ENCODE measurements around the gene PHKA2. TPM values are rescaled to one million over a fixed set of nuclear protein-coding genes. Genes with fewer than 3 reads are reported as not detected.
A peak's percentile ranks its signal among the peaks of the same experiment; 100 is the strongest.

PHKA2 gene
- total RNA-seq, 2 experiments from 2014 or later = 19.3 to 21.3 TPM

DNA sequence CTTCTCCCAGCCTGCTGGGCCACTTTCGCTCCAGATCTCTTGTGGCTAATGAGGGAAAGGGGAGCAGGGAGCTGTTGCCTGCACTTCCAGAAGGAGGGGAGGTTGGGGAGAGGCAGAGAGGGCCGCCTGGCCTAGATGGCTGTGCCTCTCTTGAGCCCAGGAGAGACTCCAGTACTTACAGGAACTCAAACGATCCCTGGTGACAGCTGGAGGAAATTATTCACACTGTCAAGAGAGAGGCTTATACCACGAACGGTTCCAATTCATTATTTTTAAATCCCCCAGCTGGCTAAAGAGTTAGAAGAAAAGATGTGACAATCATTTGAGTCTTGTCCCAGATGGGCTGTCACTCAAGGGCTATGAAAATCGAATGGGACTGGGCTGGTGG lies 96.1 kb downstream of the PHKA2 start:
- Mint-ChIP-seq H3K4me1 (peaks cover 23% of the 10 kb centered on the region), H3K9me3 (no peaks in the 10 kb centered on the region), H3K27me3 (no peaks in the 10 kb centered on the region), H3K27ac (no peak overlapping the region), H3K36me3 (ENCODE audit: low read depth) (no peaks in the 10 kb centered on the region), H3K4me3 (no peak overlapping the region)
- POLR2A ChIA-PET = no interaction called here
- CTCF ChIA-PET = no interaction called here
- DNase-seq = no peak

DNA sequence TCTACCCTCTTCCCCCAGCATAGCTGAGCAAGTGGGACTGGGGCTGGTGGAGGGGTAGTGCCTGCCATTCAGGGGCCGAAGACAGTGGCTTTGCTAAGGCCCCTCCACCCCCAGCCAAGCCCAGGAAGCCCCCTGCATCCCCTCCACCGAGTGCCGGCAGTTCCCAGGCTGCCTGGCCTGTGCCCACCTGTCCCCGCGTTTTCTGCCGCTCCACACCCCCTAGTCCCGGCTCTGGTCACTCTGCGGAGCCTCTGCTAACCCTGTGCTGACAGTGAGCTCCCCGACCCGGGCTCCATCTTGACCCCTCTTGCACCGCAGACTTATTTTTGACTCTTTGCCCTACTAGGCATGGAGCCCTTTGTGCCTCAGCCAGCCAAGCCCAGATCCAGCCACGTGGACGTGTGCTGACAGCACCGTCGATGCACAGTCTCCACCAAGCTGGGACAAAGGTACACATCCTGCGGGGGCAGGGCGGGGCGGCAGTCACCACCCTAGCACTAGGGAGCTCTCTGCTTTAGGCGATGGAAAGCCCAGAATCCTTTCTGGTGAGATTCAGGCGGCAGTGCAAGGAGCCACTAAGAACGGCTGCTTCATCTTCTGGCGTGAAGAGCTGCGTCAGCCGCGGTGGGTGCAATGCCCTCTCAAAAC lies 96.6 kb downstream of the PHKA2 start:
- POLR2A ChIA-PET = no interaction called here
- DNase-seq = no peak
- peaks cover 23% of the 10 kb centered on the region for H3K4me1 Mint-ChIP-seq
- no peaks in the 10 kb centered on the region for H3K36me3 Mint-ChIP-seq (ENCODE audit: low read depth)
- H3K4me3 Mint-ChIP-seq = no peak overlapping the region
- H3K27me3 Mint-ChIP-seq = no peaks in the 10 kb centered on the region
- H3K27ac Mint-ChIP-seq = no peak overlapping the region
- CTCF ChIA-PET = interaction anchor here (0.7 kb wide), 1 partner anchor 54 kb away, joined by 3 read pairs; no protein-coding TSS in a partner anchor
- no peaks in the 10 kb centered on the region for H3K9me3 Mint-ChIP-seq

DNA sequence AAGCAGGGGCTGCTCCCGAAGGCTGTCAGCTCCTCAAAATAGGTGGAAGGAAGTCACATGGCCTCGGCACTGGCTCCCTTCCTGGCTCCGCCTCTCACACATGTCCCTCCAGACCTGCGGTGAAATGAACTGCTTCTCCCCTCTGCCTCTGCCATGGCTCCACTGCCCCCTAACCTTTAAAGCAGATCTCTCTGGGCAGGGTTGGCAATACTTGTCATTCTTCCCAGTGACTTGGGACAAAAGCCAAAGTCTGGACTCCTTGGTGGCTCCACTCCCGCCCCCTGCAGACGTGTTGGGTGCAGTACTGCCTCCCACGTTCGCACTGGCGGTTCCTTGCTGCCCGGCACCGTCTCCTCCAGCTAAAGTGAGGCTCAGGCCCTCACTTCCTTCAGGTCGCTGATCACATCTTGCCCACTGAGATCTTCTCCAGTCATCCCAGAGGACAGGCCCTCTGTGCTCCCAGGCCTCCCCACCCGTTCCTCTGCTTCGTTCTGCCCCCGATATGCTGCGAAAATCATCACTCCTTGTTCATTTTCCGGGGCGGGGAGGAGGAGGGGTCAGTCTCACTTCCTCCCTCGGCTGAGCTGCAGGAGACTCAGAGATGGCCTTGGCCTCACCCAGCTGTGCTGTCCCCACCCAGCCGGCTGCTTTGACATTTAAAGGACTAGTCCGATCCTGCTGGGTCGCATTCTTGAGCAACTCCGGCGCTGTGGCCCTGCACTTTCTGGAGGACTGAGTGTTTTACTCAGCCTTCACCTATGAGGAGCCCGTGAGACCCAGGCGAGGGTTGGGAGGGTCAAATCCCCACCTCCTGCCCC lies 97.4 kb downstream of the PHKA2 start:
- ChIA-PET POLR2A (no interaction called here), CTCF (interaction anchor here (0.7 kb wide), 1 partner anchor 55 kb away, joined by 3 read pairs; no protein-coding TSS in a partner anchor)
- no peaks in the 10 kb centered on the region for H3K27me3 Mint-ChIP-seq
- peak overlapping the region; percentile 74 for H3K4me3 Mint-ChIP-seq
- peaks cover 23% of the 10 kb centered on the region for H3K4me1 Mint-ChIP-seq
- H3K9me3 Mint-ChIP-seq = no peaks in the 10 kb centered on the region
- H3K36me3 Mint-ChIP-seq (ENCODE audit: low read depth) = no peaks in the 10 kb centered on the region
- DNase-seq = peak; percentile 50
- H3K27ac Mint-ChIP-seq = peak overlapping the region; percentile 52

DNA sequence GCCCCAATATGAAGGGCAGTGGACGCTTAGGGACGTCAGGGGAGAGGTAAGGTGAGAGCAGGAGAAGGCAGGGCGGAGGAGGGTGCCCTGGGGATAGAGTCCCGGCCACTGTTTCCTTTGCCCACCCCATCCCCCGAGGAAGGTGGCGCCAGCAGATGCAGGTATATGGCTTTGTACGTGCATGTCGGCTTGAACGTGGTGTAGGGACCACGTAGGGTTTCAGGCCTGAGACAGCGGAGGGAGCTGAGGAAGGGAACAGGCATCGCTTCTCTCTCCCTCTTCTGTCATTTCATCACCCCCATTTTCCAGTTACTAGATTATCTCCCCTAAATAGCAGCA lies 97.9 kb downstream of the PHKA2 start:
- Mint-ChIP-seq H3K4me1 (peaks cover 23% of the 10 kb centered on the region), H3K9me3 (no peaks in the 10 kb centered on the region), H3K4me3 (peak overlapping the region; percentile 74), H3K27ac (peak overlapping the region; percentile 52), H3K36me3 (ENCODE audit: low read depth) (no peaks in the 10 kb centered on the region), H3K27me3 (no peaks in the 10 kb centered on the region)
- no peak for DNase-seq
- CTCF ChIA-PET = no interaction called here
- POLR2A ChIA-PET = no interaction called here

DNA sequence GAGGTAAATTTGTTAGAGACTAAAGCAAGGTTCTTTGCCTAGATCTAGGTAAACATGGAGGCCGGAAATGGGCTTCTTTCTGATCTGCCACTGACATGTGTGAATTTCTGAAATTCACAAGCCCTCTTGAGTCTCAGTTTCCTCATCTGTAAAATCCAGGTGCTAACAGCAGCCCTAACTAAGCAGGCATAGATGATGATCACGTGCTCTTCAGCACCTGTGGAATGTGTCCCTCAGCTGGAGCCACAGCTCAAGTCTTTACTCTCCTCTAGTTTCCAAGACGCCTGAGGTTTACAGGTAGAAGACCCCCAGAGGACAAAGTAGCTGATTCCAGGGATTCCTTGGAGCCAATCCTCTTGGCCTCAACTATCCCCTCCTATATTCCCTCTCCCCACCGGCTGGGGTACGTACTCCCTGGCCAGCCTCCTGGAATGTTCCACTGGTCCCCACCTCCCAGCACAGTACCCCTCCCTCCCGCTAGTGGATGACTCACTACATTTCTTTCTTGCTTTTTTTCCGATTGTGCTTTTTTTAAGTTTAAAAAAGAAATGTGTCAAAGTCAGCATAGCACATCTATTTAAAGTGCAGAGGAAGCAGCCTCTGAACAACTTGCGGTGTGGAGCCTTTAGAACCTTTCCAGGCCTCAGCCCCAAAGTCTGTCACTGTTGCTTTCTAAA lies 98.4 kb downstream of the PHKA2 start:
- ChIA-PET CTCF (interaction anchor here (0.6 kb wide), 1 partner anchor 426 kb away, joined by 3 read pairs; no protein-coding TSS in a partner anchor), POLR2A (no interaction called here)
- no peaks in the 10 kb centered on the region for H3K36me3 Mint-ChIP-seq (ENCODE audit: low read depth)
- H3K4me1 Mint-ChIP-seq = peaks cover 23% of the 10 kb centered on the region
- no peak for DNase-seq
- peak overlapping the region; percentile 52 for H3K27ac Mint-ChIP-seq
- peak overlapping the region; percentile 74 for H3K4me3 Mint-ChIP-seq
- no peaks in the 10 kb centered on the region for H3K27me3 Mint-ChIP-seq
- H3K9me3 Mint-ChIP-seq = no peaks in the 10 kb centered on the region

DNA sequence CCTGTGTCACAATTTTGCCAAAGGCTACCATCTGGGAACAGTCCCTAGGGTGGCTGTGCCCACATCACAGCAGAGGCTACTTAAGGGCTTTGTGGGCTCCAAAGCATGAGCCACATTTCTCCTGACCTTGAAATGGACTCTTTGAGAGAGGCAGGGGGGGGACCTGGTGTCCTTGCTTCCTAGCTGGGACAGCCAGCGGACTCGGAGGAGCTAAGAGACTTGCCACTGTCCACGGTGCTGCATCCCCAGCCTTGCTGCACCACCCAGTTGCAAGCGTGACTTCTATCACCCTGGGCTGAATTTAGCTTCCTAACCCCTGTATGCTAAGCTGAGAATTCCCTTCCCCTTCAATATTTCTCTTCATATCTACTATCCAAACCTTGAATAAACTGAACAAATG lies 99.0 kb downstream of the PHKA2 start:
- Mint-ChIP-seq H3K9me3 (no peaks in the 10 kb centered on the region), H3K4me3 (no peak overlapping the region), H3K36me3 (ENCODE audit: low read depth) (no peaks in the 10 kb centered on the region), H3K4me1 (peaks cover 23% of the 10 kb centered on the region), H3K27ac (no peak overlapping the region), H3K27me3 (no peaks in the 10 kb centered on the region)
- ChIA-PET CTCF (interaction anchor here (0.6 kb wide), 1 partner anchor 425 kb away, joined by 3 read pairs; no protein-coding TSS in a partner anchor), POLR2A (no interaction called here)
- no peak for DNase-seq

DNA sequence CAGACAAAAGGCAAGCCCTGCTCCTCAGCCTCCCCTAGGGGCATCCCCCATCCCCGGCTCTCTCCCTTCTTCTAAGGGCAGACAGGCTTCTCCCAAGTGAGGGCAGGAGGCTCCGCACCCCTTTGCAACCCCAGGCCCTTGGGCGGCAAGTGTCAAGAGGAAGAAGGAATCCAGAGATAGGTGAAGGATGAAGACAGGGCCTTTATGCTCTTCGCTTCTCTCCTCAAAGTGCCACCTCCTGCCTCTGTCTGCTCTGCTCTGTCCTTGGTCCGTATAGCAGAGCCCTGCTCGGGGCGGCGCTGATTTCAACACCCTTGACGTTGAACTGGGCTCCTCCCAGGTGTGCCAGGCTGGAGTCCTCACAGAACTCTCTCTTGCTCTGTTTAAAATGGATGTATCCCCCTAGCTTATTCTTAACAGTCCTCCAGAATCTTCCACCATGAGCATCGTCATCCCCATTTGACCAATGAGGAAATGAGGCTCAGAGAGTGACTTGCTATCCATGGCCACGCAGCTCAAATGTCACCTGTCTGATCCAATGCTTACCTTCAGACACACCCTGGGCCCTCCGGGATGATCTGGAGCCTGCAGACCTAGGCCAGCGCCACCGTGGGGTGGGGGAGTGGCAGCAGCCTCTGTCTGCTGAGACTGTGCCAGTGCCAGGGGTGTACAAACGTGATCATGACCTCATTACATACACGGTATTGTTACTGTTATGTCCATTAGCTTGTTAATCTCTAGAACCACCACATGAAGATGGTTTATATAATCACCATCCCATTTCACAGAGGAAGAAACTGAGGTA lies 99.8 kb downstream of the PHKA2 start:
- no peak for DNase-seq
- no peaks in the 10 kb centered on the region for H3K9me3 Mint-ChIP-seq
- H3K4me1 Mint-ChIP-seq = peaks cover 23% of the 10 kb centered on the region
- POLR2A ChIA-PET = no interaction called here
- H3K36me3 Mint-ChIP-seq (ENCODE audit: low read depth) = no peaks in the 10 kb centered on the region
- H3K4me3 Mint-ChIP-seq = no peak overlapping the region
- no peaks in the 10 kb centered on the region for H3K27me3 Mint-ChIP-seq
- H3K27ac Mint-ChIP-seq = no peak overlapping the region
- CTCF ChIA-PET = interaction anchor here (0.6 kb wide), 1 partner anchor 424 kb away, joined by 3 read pairs; no protein-coding TSS in a partner anchor

DNA sequence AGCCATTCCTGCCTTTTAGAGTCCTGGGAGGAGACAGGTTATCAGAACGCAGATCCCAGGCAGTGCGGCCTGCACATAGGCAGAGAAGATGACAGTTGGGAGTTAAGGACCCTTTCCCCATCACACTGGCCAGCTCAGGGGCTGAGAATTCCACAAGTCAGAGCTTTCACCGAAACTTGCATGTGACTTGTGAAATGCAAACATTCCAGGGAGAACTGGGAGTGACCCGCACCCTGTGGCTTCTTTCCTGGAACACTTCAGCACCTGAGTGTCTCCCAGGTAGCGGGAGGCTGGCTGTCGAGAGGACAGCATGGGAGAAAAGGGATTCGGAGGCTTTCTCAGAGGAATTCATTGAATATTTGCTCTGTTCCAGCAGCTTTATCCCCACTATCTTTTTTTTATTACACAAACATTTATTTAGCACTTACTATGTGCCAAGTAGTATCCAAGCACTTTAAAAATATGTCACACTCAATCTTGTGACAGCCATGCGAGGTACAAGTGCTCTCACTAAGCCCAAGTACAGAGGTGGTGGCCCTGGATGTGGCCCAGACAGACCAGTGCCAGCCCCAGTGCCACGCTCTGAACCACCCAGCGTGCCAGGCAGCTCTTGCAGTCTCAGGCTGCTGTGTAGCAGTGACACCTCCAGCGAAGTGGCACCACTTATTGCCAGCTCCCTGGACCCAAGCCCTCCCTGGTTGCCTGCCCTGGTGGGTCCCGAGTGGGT lies 100.5 kb downstream of the PHKA2 start:
- DNase-seq = no peak
- ChIA-PET CTCF (no interaction called here), POLR2A (no interaction called here)
- Mint-ChIP-seq H3K4me3 (no peak overlapping the region), H3K27ac (no peak overlapping the region), H3K9me3 (no peaks in the 10 kb centered on the region), H3K27me3 (no peaks in the 10 kb centered on the region), H3K4me1 (peaks cover 23% of the 10 kb centered on the region), H3K36me3 (ENCODE audit: low read depth) (no peaks in the 10 kb centered on the region)

DNA sequence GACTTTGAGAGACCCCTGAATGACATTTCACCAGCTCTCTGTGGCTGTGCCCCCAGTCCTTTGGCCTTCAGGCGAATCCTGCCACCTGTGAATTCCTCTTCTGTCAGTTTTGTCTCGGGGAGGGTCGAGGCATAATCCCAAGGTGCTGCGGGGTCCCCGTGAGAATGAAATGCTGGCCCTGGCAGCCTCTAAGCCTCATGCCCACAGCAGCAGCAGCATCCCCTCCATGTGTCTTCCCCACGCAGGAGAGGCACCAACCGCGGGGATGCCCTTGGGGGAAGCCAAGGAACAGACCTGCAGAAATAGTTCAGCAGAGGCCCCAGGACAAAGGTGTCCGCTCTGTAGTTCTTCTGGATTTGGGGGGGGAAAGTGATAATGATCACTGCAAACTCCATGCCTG lies 104.8 kb downstream of the PHKA2 start:
- no peak for DNase-seq
- CTCF ChIA-PET = no interaction called here
- Mint-ChIP-seq H3K4me1 (no peaks in the 10 kb centered on the region), H3K9me3 (no peaks in the 10 kb centered on the region), H3K27ac (no peak overlapping the region), H3K27me3 (peaks cover 1% of the 10 kb centered on the region), H3K36me3 (ENCODE audit: low read depth) (no peaks in the 10 kb centered on the region), H3K4me3 (no peak overlapping the region)
- POLR2A ChIA-PET = no interaction called here

DNA sequence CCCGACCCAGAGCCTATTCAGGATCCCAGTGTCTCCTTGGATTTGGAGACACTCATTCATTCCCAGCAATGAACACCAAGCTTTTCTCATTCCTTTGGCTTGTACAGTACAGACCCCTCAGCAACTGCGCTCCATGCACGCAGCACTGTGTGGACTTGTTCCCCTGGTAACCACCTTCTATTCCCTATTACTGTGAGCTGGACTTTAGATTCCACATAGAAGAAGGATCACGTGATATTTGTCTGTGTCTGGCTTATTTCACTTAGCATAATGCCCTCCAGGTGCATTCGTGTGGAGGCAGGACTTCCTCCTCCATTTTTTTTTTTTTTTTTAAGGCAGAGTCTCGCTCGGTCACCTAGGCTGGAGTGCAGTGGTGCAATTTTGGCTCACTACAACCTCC lies 106.4 kb downstream of the PHKA2 start:
- H3K27ac Mint-ChIP-seq = no peak overlapping the region

DNA sequence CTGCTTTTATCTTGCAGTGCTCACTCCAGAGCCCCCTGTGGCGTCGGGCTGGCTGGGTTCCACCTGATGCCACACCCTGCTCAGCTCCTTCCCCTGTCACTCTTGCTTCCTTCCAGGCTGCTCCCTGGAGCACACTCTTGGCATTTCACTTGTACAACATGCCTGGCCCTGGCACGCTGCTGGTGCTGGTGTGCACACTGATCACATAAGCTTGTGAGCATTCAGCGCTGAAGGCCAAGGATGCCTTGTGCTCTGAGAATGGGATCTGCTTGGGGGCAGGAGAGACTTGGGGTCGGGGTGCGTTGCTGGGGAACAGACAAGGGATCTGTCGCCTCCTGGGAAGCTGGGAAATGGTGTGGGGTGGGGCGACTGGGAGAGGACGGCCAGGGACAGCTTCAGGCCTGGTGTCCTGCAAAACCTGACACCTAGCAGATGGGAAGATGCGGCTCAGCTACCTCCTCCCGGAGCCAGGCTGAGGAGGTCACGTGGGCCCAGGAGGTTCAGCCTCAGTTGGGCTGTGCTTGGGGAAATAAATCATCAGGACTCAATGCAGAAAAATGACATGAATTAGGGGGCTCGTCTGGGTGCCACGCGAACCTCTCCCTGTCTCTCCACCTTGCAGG lies 108.5 kb downstream of the PHKA2 start:
- ChIA-PET POLR2A (no interaction called here), CTCF (no interaction called here)
- no peak for DNase-seq
- Mint-ChIP-seq H3K4me3 (no peak overlapping the region), H3K27me3 (peaks cover 1% of the 10 kb centered on the region), H3K27ac (no peak overlapping the region), H3K9me3 (no peaks in the 10 kb centered on the region), H3K36me3 (ENCODE audit: low read depth) (no peaks in the 10 kb centered on the region), H3K4me1 (no peaks in the 10 kb centered on the region)

More for the DNA sequence above, 106.4 kb downstream of the PHKA2 start:
- ChIA-PET POLR2A (no interaction called here), CTCF (no interaction called here)
- Mint-ChIP-seq H3K4me3 (no peak overlapping the region), H3K4me1 (no peaks in the 10 kb centered on the region), H3K36me3 (ENCODE audit: low read depth) (no peaks in the 10 kb centered on the region), H3K27me3 (peaks cover 1% of the 10 kb centered on the region), H3K9me3 (no peaks in the 10 kb centered on the region)
- no peak for DNase-seq

DNA sequence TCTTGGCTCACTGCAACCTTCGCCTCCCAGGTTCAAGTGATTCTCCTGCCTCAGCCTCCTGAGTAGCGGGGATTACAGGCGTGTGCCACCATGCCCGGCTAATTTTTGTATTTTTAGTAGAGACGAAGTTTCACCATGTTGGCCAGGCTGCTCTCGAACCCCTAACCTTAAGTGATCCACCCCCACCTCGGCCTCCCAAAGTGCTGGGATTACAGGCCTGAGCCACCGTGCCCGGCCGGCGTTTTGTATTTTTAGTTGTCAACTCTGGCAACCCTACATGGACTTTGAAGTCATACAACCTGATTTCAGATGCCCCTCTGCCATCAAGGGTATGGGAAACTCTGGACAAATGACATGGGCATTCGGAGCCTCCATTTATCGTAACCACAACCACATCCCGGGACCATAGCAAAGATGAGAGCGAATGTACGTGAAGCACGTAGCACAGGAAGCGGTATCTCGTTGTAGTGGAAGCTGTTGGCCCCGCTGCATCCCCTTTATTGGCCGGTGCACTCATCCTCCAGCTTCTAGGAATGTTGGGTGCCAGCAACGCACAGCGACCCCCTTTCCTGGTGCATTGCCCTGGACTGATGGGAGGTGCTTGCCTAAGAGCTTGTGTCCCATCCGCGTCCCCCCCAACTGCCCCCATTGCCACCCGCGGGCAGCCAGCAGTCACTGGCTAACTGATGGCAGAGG lies 109.2 kb downstream of the PHKA2 start:
- Mint-ChIP-seq H3K4me3 (no peak overlapping the region), H3K4me1 (no peaks in the 10 kb centered on the region), H3K9me3 (no peaks in the 10 kb centered on the region), H3K27ac (no peak overlapping the region), H3K27me3 (peaks cover 1% of the 10 kb centered on the region), H3K36me3 (ENCODE audit: low read depth) (no peaks in the 10 kb centered on the region)
- no peak for DNase-seq
- ChIA-PET POLR2A (no interaction called here), CTCF (no interaction called here)
